HepG2 (cell line): ENCODE measurements around the gene VAC14. TPM values are rescaled to one million over a fixed set of nuclear protein-coding genes. Genes with fewer than 3 reads are reported as not detected.

Experiments
- ATAC-seq: fragments of 200-7000 bp; cut with Tn5 transposase; 3 replicates; pipeline ENCODE4 v1.9.1; 2020; ENCODE audit warnings: mild to moderate bottlenecking, moderate library complexity
- BruUV-seq: library from RNA; stranded (reverse); fragments of 400-500 nt; replicated peaks from 2 replicates; lab custom pipeline; 2021; lab: Mats Ljungman, UMichigan
- CTCF ChIA-PET: fragments of 300-600 bp; formaldehyde crosslinking; extraction: SDS; loops from one replicate; lab custom pipeline; 2021; ENCODE audit warnings: low total read pairs, inconsistent platforms, low intra/inter-chr PET ratio; lab: Yijun Ruan, JAX
- POLR2A ChIA-PET: fragments of 350-600 bp; sonication (Branson Sonifier 250); formaldehyde crosslinking; loops from one replicate; lab custom pipeline; 2020; ENCODE audit warnings: antibody characterized with exemption, inconsistent platforms; lab: Yijun Ruan, JAX
- DNase-seq: peaks from one replicate; pipeline ENCODE4 v3.0.0-alpha.2; 2015; ENCODE audit warnings: low spot score
- FAIRE-seq: peaks from 3 replicates; lab custom pipeline; 2011; peaks lifted over from hg19 to GRCh38; lab: Jason Lieb, UNC
- H2AFZ ChIP-seq: one replicate; pipeline ENCODE4 v1.6.1; 2011; ENCODE audit warnings: low read length, inconsistent platforms
- H3K27ac ChIP-seq: fragments of 300-600 bp; 3 replicates; pipeline ENCODE4 v1.8.0; 2011; ENCODE audit warnings: mixed run types, mild to moderate bottlenecking, mixed read lengths, low read length, inconsistent platforms; ENCODE audit not compliant: insufficient read depth; ENCODE audit errors: extremely low read length
- H3K27me3 ChIP-seq, 2 experiments: fragments of 200-600 bp in 1 of 2; 2 replicates in 1 of 2; 3 replicates in 1 of 2; pipeline versions ENCODE4 v1.6.0 to v1.8.0; 2011; ENCODE audit warnings: low read length in 2 of 2, mild to moderate bottlenecking in 2 of 2, moderate library complexity in 2 of 2, inconsistent platforms in 1 of 2; ENCODE audit not compliant: insufficient read depth in 2 of 2, control insufficient read depth in 1 of 2
- H3K36me3 ChIP-seq, 2 experiments: fragments of 200-600 bp in 1 of 2; replicated peaks in 1 of 2; 2 replicates in 1 of 2; 3 replicates in 1 of 2; pipeline versions ENCODE4 v1.5.1 to v1.8.0; 2011; ENCODE audit warnings: low read length in 2 of 2, inconsistent platforms in 1 of 2; ENCODE audit not compliant: insufficient read depth in 2 of 2, control insufficient read depth in 1 of 2
- H3K4me1 ChIP-seq: 2 replicates; pipeline ENCODE4 v1.5.1; 2012; ENCODE audit warnings: low read length, inconsistent platforms; ENCODE audit not compliant: insufficient read depth
- H3K4me2 ChIP-seq: 2 replicates; pipeline ENCODE4 v1.6.0; 2011; ENCODE audit warnings: low read depth, low read length, inconsistent platforms
- H3K4me3 ChIP-seq, 3 experiments: fragments of 200-600 bp in 1 of 3; sonication (generic), shearing (Covaris generic) in 1 of 3; replicated peaks in 1 of 3; 2 replicates each; pipeline ENCODE4 v1.5.1; 2011 to 2016; ENCODE audit warnings: low read length in 3 of 3, inconsistent platforms in 2 of 3, low read depth in 2 of 3, mild to moderate bottlenecking in 2 of 3, control low read depth in 1 of 3, mixed read lengths in 1 of 3; ENCODE audit not compliant: insufficient read depth in 1 of 3
- H3K79me2 ChIP-seq: one replicate; pipeline ENCODE4 v1.6.1; 2011; ENCODE audit warnings: low read length, inconsistent platforms; ENCODE audit not compliant: insufficient read depth
- H3K9ac ChIP-seq: 2 replicates; pipeline ENCODE4 v1.6.0; 2011; ENCODE audit warnings: mild to moderate bottlenecking, low read depth, low read length, inconsistent platforms; ENCODE audit not compliant: insufficient read depth
- H3K9me3 ChIP-seq: 2 replicates; pipeline ENCODE4 v1.5.1; 2012; ENCODE audit warnings: mild to moderate bottlenecking, low read length
- H4K20me1 ChIP-seq: 2 replicates; pipeline ENCODE4 v1.6.0; 2011; ENCODE audit warnings: inconsistent platforms, mild to moderate bottlenecking, low read length, moderate library complexity; ENCODE audit not compliant: insufficient read depth
- MAFF ChIP-seq: IDR thresholded peaks from 2 replicates; pipeline ENCODE4 v1.6.1; 2011; ENCODE audit warnings: low read depth, low read length, improper control_type of control experiment
- MYNN ChIP-seq: sonication (generic); formaldehyde crosslinking; IDR thresholded peaks from 2 replicates; pipeline ENCODE4 v1.4.0; 2020; ENCODE audit warnings: mild to moderate bottlenecking, low read depth, missing genetic modification reagents
- MZF1 ChIP-seq: sonication (generic); formaldehyde crosslinking; IDR thresholded peaks from 2 replicates; pipeline ENCODE4 v1.8.1; 2023; ENCODE audit warnings: mild to moderate bottlenecking, missing genetic modification reagents, borderline replicate concordance
- TIGD3 ChIP-seq: sonication (generic); formaldehyde crosslinking; IDR thresholded peaks from 2 replicates; pipeline ENCODE4 v1.5.1; 2020; ENCODE audit warnings: mild to moderate bottlenecking, missing genetic modification reagents, borderline replicate concordance
- ZC3H13 ChIP-seq: sonication (generic); formaldehyde crosslinking; IDR thresholded peaks from 2 replicates; pipeline ENCODE4 v1.8.1; 2023; ENCODE audit warnings: mild to moderate bottlenecking, missing genetic modification reagents, moderate library complexity
- ZNF703 ChIP-seq: sonication (generic); formaldehyde crosslinking; IDR thresholded peaks from 2 replicates; pipeline ENCODE4 v1.5.1; 2020; ENCODE audit warnings: missing genetic modification reagents, mild to moderate bottlenecking, moderate library complexity, borderline replicate concordance
- WGBS: methylation state at CpG from one replicate; pipeline ENCODE4 v1.1.6; 2017; ENCODE audit warnings: low lambda C conversion rate; 5-methylcytosine and 5-hydroxymethylcytosine counted together
- in situ Hi-C: cut with HindIII; loops from 2 replicates; pipeline ENCODE4 v1.10.0; 2017; ENCODE audit warnings: low pct_unique_long_range_greater_than_20kb; ENCODE audit not compliant: extremely low pct_ligation_motif_present
- intact Hi-C: fragments of 100-400 bp; cut with micrococcal nuclease; formaldehyde crosslinking; loops from one replicate; pipeline ENCODE4 v1.10.0; 2022; ENCODE audit not compliant: unreplicated experiment
- polyA plus RNA-seq, 8 experiments: library from polyadenylated mRNA; depleted of rRNA in 3 of 8; stranded (reverse) in 7 of 8; unstranded in 1 of 8; fragments of >200 nt; fragmentation: Illumina TruSeq in 4 of 8; extraction: Trizol in 4 of 8; gene quantifications; 2 replicates each; pipeline versions ENCODE4 v1.2.1 to v1.2.3, GENCODE V29; 2011 to 2016; ENCODE audit warnings: low read depth in 4 of 8, missing spikeins in 1 of 8, mixed read lengths in 1 of 8; ENCODE audit not compliant: insufficient read depth in 1 of 8
- total RNA-seq, 5 experiments: library from RNA; depleted of rRNA; stranded (reverse); fragments of >200 nt; fragmentation: Illumina TruSeq; extraction: Trizol; gene quantifications; 2 replicates each; pipeline ENCODE4 v1.2.3, GENCODE V29; 2016; ENCODE audit warnings: low read depth in 1 of 5
- TF ChIP-seq, protein P1 (sequence below): sonication (generic); formaldehyde crosslinking; IDR thresholded peaks from 2 replicates; pipeline ENCODE4 v1.8.0; 2022; ENCODE audit warnings: mild to moderate bottlenecking, missing genetic modification reagents, moderate library complexity

Gene VAC14
- total and polyA plus RNA-seq, 2 of the 13 experiments (the other 11 are each of a cell fraction or from before 2014, with no cell fraction given), result 23.5 to 24.6 TPM

DNA sequence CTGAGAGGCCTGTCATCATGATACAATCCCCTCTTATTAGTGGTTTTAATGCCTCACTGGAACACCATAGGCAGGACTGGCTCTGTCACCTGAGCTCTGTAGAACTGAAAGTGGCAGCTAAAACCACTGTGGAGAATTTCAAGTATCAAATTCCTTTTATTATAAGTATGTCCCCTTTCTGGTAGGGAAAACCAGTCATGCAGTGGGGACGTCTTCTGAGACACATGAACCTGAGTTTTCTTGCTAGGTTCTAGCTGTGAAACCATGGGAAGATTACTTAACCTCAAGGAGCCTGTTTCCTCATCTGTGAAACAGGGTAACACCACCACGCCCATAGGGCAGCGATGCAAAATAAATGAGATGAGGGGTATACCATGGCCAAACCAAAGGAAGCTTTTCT is 4.7 kb downstream of the VAC14 start:
- 97% methylated on average over 3 of the region's 3 CpGs for WGBS
- CTCF ChIA-PET, result no interaction called here

More for the DNA sequence above, 4.7 kb downstream of the VAC14 start:
- ATAC-seq, result no peak
- Histone ChIP-seq H3K9ac (no peak overlapping the region), H3K4me1 (peaks cover 31% of the 10 kb centered on the region), H3K4me2 (no peak overlapping the region), H3K27ac (no peak overlapping the region), H3K27me3 (no peaks in the 10 kb centered on the region; a peak in 1 of 5 replicates), H3K4me3 (no peak overlapping the region), H2AFZ (no peak overlapping the region), H3K79me2 (peaks cover 86% of the 10 kb centered on the region), H3K36me3 (peaks cover 0 to 19% of the 10 kb centered on the region in 2 experiments; a peak in 2 of 5 replicates), H4K20me1 (peaks cover 6% of the 10 kb centered on the region; the same call in 1 of the 2 replicates), H3K9me3 (no peaks in the 10 kb centered on the region)
- no peak for FAIRE-seq
- intact Hi-C loops, result no loop called here
- TF ChIP-seq ZC3H13 (CRISPR knock-in tag), result no peak
- no peak for TF ChIP-seq MYNN (CRISPR knock-in tag)
- TF ChIP-seq MAFF, result no peak
- TF ChIP-seq MZF1 (CRISPR knock-in tag), result no peak
- TF ChIP-seq, protein P1, sequence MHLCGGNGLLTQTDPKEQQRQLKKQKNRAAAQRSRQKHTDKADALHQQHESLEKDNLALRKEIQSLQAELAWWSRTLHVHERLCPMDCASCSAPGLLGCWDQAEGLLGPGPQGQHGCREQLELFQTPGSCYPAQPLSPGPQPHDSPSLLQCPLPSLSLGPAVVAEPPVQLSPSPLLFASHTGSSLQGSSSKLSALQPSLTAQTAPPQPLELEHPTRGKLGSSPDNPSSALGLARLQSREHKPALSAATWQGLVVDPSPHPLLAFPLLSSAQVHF (CRISPR knock-in tag), result no peak
- no peak for TF ChIP-seq TIGD3 (CRISPR knock-in tag)
- TF ChIP-seq ZNF703 (CRISPR knock-in tag), result no peak
- DNase-seq, result no peak
- POLR2A ChIA-PET, result no interaction called here
- in situ Hi-C loops, result no loop called here
- BruUV-seq, result no TSS peak
